ENCODE results near the gene SLC26A11. TPM values are rescaled to one million over a fixed set of nuclear protein-coding genes. Genes with fewer than 3 reads are reported as not detected.

SLC26A11 gene
- total RNA-seq, 2 experiments from 2014 or later = 46.5 to 50.9 TPM

DNA sequence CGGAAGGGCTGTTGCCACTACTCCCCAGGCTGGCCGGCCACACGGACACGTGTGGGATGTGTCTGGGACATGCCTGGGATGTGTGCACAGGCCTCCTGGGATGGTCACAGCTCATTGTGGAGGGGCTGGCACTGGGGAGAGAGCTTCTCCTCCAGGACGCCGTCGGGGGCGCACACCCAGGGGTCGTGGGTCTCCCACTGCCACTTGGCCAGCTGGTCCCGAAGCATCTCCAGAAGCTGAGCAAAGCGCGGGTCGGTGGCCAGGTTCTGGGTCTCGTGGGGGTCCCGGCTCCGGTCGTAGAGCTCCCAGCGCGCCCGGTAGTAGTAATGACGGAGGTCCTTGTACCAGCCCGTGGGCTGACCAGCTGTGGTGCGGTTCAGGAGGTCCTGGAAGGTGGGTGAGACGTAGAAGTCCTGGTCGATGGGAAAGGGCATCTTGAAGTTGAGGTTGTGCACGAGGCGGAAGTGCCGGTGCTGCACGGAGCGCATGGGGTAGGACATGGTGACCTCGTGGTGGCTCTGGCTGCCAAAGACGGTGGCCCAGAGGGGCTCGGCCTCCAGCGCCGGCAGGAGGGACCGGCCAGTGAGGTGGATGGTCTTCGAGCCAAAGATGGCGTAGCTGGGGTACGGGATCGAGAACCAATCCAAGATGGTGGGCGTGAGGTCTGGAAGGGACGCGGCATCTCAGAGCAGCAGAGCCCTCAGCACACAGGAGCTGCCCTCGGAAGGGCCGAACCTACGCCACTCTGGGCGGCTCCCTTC lies 9.7 kb upstream of the SLC26A11 start:
- Mint-ChIP-seq H3K36me3 (ENCODE audit: low read depth) (peaks cover 51% of the 10 kb centered on the region), H3K27ac (no peak overlapping the region), H3K27me3 (no peaks in the 10 kb centered on the region), H3K4me3 (no peak overlapping the region), H3K9me3 (no peaks in the 10 kb centered on the region), H3K4me1 (ENCODE audit: low read depth) (no peaks in the 10 kb centered on the region)
- Histone ChIP-seq H3K27ac (ENCODE audit: low read depth in 1 of 2, low read length in 2 of 2) (no peak overlapping the region), H3K9me3 (ENCODE audit: control insufficient read depth in 1 of 2, insufficient read depth in 1 of 2, low read length in 2 of 2) (no peaks in the 10 kb centered on the region), H3K36me3 (ENCODE audit: insufficient read depth, low read length) (peaks cover 69% of the 10 kb centered on the region), H3K4me1 (ENCODE audit: insufficient read depth, low read length) (no peaks in the 10 kb centered on the region), H3K27me3 (ENCODE audit: control insufficient read depth in 1 of 2, insufficient read depth in 2 of 2, low read length in 2 of 2) (no peaks in the 10 kb centered on the region), H3K4me3 (ENCODE audit: low read length) (no peak overlapping the region)
- TF ChIP-seq, protein P1, sequence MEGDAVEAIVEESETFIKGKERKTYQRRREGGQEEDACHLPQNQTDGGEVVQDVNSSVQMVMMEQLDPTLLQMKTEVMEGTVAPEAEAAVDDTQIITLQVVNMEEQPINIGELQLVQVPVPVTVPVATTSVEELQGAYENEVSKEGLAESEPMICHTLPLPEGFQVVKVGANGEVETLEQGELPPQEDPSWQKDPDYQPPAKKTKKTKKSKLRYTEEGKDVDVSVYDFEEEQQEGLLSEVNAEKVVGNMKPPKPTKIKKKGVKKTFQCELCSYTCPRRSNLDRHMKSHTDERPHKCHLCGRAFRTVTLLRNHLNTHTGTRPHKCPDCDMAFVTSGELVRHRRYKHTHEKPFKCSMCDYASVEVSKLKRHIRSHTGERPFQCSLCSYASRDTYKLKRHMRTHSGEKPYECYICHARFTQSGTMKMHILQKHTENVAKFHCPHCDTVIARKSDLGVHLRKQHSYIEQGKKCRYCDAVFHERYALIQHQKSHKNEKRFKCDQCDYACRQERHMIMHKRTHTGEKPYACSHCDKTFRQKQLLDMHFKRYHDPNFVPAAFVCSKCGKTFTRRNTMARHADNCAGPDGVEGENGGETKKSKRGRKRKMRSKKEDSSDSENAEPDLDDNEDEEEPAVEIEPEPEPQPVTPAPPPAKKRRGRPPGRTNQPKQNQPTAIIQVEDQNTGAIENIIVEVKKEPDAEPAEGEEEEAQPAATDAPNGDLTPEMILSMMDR (IDR thresholded peaks at IDR 0.05) = no peak
- no peak for DNase-seq
- POLR2A ChIA-PET = no interaction called here
- ATAC-seq (ENCODE audit: poor library complexity) = no peak
- CTCF ChIA-PET = no interaction called here
- intact Hi-C loops (cut with DNase I, micrococcal nuclease) = no loop called here

DNA sequence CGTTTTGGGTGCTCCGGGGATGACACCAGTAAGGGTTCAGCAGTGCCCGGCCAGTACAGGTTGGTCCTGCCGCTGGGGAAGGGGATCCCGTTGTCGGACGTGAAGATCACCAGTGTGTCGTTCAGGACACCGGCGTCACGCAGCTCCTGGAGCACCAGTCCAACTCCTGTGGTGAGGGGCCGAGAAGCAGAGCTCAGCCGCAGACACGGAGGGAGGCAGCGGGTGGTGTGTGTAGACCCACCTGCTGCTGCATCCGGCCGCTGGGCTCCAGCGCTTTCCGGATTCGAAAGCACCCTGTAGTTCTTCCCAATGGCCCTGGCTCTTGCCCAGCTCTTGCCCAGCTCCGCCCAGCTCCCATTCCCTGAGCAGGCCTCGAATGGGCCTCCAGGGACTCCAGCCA lies 8.1 kb upstream of the SLC26A11 start:
- H3K9me3 Mint-ChIP-seq = no peaks in the 10 kb centered on the region
- POLR2A ChIA-PET = no interaction called here

DNA sequence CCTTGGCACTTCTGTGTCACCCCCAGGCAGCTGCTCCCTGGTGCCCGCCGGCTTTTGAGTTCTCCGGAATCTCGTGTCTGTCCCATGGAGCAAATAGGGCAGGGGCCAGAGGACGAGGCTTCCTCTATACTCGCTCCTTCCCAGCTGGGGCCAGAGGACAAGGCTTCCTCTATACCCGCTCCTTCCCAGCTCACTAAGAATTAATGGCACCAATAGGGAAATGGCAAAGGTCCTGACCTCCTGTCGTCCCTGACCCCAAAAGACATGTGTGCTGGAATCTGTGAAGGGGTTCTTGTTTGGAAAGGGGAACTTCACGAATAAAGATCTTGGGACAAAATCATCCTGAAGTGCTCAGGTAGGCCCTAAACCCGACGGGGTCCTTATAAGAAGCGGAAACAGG lies 7.7 kb upstream of the SLC26A11 start:
- no peak overlapping the region for H3K4me3 ChIP-seq (ENCODE audit: low read length)
- no peaks in the 10 kb centered on the region for H3K9me3 Mint-ChIP-seq
- POLR2A ChIA-PET = no interaction called here
- ATAC-seq (ENCODE audit: poor library complexity) (no peak), DNase-seq (no peak)
- no peaks in the 10 kb centered on the region for H3K9me3 ChIP-seq (ENCODE audit: control insufficient read depth in 1 of 2, insufficient read depth in 1 of 2, low read length in 2 of 2)
- no peaks in the 10 kb centered on the region for H3K27me3 ChIP-seq (ENCODE audit: control insufficient read depth in 1 of 2, insufficient read depth in 2 of 2, low read length in 2 of 2)
- peaks cover 11% of the 10 kb centered on the region for H3K4me1 Mint-ChIP-seq (ENCODE audit: low read depth)
- H3K27me3 Mint-ChIP-seq = no peaks in the 10 kb centered on the region
- CTCF ChIA-PET = no interaction called here
- H3K27ac Mint-ChIP-seq = no peak overlapping the region
- H3K27ac ChIP-seq (ENCODE audit: low read depth in 1 of 2, low read length in 2 of 2) = no peak overlapping the region
- H3K36me3 Mint-ChIP-seq (ENCODE audit: low read depth) = peaks cover 68% of the 10 kb centered on the region
- H3K4me1 ChIP-seq (ENCODE audit: insufficient read depth, low read length) = peaks cover 7% of the 10 kb centered on the region
- peaks cover 84% of the 10 kb centered on the region for H3K36me3 ChIP-seq (ENCODE audit: insufficient read depth, low read length)
- TF ChIP-seq, protein P1 (IDR thresholded peaks at IDR 0.05) = no peak
- H3K4me3 Mint-ChIP-seq = no peak overlapping the region
- intact Hi-C loops (cut with DNase I, micrococcal nuclease) = no loop called here

More for the DNA sequence above, 8.1 kb upstream of the SLC26A11 start:
- H3K36me3 Mint-ChIP-seq (ENCODE audit: low read depth) = peaks cover 64% of the 10 kb centered on the region
- peaks cover 7% of the 10 kb centered on the region for H3K4me1 Mint-ChIP-seq (ENCODE audit: low read depth)
- Histone ChIP-seq H3K27me3 (ENCODE audit: control insufficient read depth in 1 of 2, insufficient read depth in 2 of 2, low read length in 2 of 2) (no peaks in the 10 kb centered on the region), H3K9me3 (ENCODE audit: control insufficient read depth in 1 of 2, insufficient read depth in 1 of 2, low read length in 2 of 2) (no peaks in the 10 kb centered on the region), H3K27ac (ENCODE audit: low read depth in 1 of 2, low read length in 2 of 2) (no peak overlapping the region), H3K4me1 (ENCODE audit: insufficient read depth, low read length) (peaks cover 3% of the 10 kb centered on the region), H3K36me3 (ENCODE audit: insufficient read depth, low read length) (peaks cover 80% of the 10 kb centered on the region), H3K4me3 (ENCODE audit: low read length) (no peak overlapping the region)
- TF ChIP-seq, protein P1 (IDR thresholded peaks at IDR 0.05) = no peak
- ATAC-seq (ENCODE audit: poor library complexity) (no peak), DNase-seq (no peak)
- CTCF ChIA-PET = no interaction called here
- no peak overlapping the region for H3K4me3 Mint-ChIP-seq
- no peak overlapping the region for H3K27ac Mint-ChIP-seq
- intact Hi-C loops (cut with DNase I, micrococcal nuclease) = no loop called here
- H3K27me3 Mint-ChIP-seq = no peaks in the 10 kb centered on the region

Measured in CD4-positive, alpha-beta T cell (primary cell).